Middle frontal gyrus (tissue), 1 donor: Measurements from ENCODE around the gene HPN.
"Not testable (repeated sequence)": the region's sequence is repeated elsewhere in the genome, so short reads cannot be mapped to it uniquely, and the experiment has no call there.

Source experiments
- DNase-seq: peaks from one replicate; pipeline ENCODE4 v3.0.0-alpha.2; 2015; ENCODE audit warnings: low spot score; ENCODE audit errors: extremely low spot score

Gene HPN

GRCh38 chr19:35041548-35042055 lies at the start of gene HPN:
TSS of gene HPN (plus strand) at chr19:35041721. CDS start at chr19:35042507, 786 bp downstream.
- DNase-seq = no peak

- DNase-seq = not testable (repeated sequence)
These were observed 48.9 kb upstream of the HPN start for GRCh38 chr19:34992582-34992981.

- DNase-seq = no peak
These were observed 47.3 kb upstream of the HPN start for GRCh38 chr19:34994286-34994642.

- DNase-seq = no peak
These were observed 46.6 kb upstream of the HPN start for GRCh38 chr19:34994643-34995541.

- no peak for DNase-seq
These were observed 46.0 kb upstream of the HPN start for GRCh38 chr19:34995551-34995950.

GRCh38 chr19:34997071-34997617 lies 44.4 kb upstream of the HPN start:
- no peak for DNase-seq

- not testable (repeated sequence) for DNase-seq
These were observed 43.3 kb upstream of the HPN start for GRCh38 chr19:34998224-34998623.

- no peak for DNase-seq
These were observed 42.6 kb upstream of the HPN start for GRCh38 chr19:34998777-34999497.

GRCh38 chr19:34999498-35000337 lies 41.8 kb upstream of the HPN start, which contains the start of gene GRAMD1A:
TSS of gene GRAMD1A (plus strand) at chr19:35000323. CDS start at chr19:35000479, 156 bp downstream.
- peak; percentile 54 for DNase-seq

GRCh38 chr19:35000338-35000646 lies 41.2 kb upstream of the HPN start:
- DNase-seq = no peak

GRCh38 chr19:35000647-35001501 lies 40.6 kb upstream of the HPN start:
- no peak for DNase-seq

- no peak for DNase-seq
These were observed 39.4 kb upstream of the HPN start for GRCh38 chr19:35002037-35002535.

- DNase-seq = no peak
These were observed 36.8 kb upstream of the HPN start for GRCh38 chr19:35004517-35005255.

GRCh38 chr19:35005256-35005977 lies 36.1 kb upstream of the HPN start:
- DNase-seq = no peak

GRCh38 chr19:35006007-35006341 lies 35.5 kb upstream of the HPN start:
- DNase-seq = not testable (repeated sequence)

- no peak for DNase-seq
These were observed 35.1 kb upstream of the HPN start for GRCh38 chr19:35006342-35006998.

- no peak for DNase-seq
These were observed 34.5 kb upstream of the HPN start for GRCh38 chr19:35006999-35007365.

- not testable (repeated sequence) for DNase-seq
These were observed 34.1 kb upstream of the HPN start for GRCh38 chr19:35007427-35007826.
